ENCODE measurements around the gene SLC30A4. TPM values are rescaled to one million over a fixed set of nuclear protein-coding genes. Genes with fewer than 3 reads are reported as not detected.

Gene SLC30A4, protein sequence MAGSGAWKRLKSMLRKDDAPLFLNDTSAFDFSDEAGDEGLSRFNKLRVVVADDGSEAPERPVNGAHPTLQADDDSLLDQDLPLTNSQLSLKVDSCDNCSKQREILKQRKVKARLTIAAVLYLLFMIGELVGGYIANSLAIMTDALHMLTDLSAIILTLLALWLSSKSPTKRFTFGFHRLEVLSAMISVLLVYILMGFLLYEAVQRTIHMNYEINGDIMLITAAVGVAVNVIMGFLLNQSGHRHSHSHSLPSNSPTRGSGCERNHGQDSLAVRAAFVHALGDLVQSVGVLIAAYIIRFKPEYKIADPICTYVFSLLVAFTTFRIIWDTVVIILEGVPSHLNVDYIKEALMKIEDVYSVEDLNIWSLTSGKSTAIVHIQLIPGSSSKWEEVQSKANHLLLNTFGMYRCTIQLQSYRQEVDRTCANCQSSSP
- 6.5 and 7.1 TPM in 2 replicates for total RNA-seq

DNA sequence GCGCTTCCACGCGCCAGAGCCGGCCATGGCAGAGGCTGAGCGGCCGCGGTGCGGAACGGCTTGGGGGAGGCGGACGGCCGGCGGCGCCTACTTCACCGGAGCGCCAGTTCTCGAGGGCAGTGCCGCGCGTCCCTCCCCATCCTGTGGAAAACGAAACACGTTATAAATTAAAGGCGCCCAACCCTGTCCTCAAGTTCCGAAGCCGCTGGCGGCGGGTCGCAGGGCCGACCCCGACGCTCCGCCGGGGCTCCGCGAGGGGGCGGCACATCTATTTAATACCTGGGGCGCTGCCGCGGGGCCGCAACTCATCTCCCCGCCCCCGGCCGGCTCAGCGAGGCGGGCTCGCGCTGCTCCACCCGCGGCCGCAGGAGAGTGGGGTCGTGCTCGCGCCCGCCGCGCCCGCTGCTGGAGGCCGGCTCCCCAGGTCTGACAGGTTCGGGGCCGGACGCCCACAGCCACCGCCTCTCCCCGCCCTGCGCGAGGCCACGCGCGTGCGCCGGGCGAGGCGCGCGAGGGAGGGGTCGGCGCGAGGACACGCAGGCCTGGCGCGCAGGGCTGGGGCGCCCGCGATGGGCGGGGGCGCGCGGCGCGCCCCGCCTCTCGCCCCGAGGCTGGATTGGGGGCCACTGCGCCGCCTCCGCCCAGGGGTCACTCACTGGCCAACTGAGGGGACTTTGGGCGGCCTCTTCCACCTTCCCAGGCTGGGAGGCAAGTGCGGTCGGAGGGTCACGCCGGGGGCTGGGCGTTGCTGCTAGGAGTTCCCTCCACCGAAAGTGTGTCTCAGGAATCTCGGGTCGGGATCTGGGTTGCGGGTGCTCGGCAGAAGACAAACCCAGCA lies at the start of gene SLC30A4:
TSS of gene SLC30A4 (minus strand) at position 428 of the 838 bp plus-strand sequence. CDS start at position 27, 401 bp downstream.

Other genes starting within 250 kb of the SLC30A4 start
- gene GATM, start 144.2 kb downstream of the SLC30A4 start, total RNA-seq = not detected in 2 replicates
- 32.1 and 33.9 TPM in 2 replicates for gene BLOC1S6, start 64.6 kb upstream of the SLC30A4 start, total RNA-seq
- 19.3 and 21.8 TPM in 2 replicates for gene SQOR, start 112.3 kb upstream of the SLC30A4 start, total RNA-seq